8988T (cell line): ENCODE data around the gene KCNK5.
A peak's percentile ranks its signal among the peaks of the same experiment; 100 is the strongest.

Source experiments
- DNase-seq: peaks from one replicate; pipeline ENCODE4 v3.0.0; 2011

Gene KCNK5

DNA sequence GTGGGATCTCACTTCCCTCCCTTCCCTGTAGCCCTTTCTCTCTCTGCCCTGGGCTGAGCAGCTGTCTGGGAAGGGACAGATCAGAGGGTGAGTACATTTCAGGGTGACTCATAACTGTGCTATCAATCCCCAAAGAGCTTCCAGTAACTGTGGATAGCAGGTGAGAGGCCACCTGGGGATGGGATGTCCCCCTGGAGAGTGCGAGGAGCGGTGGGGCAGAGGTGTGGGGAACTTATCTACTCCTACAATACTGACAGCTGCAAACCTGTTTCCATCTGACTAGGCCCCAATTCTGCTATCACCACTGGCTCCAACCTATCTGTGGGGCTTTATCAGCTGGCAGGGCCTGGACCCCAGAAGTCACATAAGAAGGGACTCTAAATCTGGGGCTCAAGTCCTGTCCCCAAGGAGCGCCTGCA lies 32.6 kb downstream of the KCNK5 start:
- DNase-seq = no peak

DNA sequence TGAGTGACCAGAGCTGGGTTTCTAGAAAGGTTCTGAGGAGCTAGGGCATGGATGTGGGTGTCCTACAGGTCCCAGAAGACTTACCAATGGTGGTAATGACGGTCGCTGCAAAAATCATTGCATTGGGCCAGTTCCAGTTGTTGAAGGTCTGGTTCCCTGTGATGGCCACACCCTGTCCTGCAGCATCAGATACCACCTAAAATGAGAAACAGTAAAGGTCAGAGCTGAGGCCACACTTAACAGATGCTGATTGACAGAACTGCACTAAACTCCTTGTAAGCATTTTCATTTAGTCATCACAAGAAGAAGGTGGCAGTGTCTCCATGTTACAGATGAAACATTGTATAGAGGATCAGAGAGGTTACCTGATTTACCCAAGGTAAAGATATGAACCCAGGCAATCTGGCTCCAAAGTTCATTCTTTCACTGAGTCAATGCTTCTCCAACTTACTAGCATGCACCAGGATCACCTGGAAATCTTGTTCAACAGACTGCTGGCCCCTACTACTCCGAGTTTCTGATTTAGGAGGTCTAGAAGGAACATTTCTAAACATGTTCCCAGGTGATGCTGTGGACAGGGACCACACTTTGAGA lies 33.4 kb downstream of the KCNK5 start:
- DNase-seq = no peak

DNA sequence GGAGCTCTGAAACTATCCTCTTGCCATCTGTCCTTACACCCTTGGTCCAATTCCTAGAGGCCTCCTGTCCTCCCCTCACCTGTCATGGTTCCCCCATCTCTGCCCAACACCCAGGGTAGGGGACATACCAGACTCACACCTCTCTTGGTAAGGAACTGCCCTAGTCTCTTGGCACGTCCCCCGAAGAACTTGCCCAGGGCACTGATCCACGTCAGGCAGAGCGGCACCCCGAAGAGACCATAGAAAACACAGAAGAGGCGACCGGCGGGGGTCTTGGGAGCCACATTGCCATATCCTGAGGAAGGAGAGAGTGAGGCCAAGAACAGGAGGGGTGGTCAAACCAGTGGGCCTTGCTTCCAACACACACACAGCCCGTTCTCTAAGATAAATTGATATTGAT lies 34.8 kb downstream of the KCNK5 start:
- DNase-seq = no peak

DNA sequence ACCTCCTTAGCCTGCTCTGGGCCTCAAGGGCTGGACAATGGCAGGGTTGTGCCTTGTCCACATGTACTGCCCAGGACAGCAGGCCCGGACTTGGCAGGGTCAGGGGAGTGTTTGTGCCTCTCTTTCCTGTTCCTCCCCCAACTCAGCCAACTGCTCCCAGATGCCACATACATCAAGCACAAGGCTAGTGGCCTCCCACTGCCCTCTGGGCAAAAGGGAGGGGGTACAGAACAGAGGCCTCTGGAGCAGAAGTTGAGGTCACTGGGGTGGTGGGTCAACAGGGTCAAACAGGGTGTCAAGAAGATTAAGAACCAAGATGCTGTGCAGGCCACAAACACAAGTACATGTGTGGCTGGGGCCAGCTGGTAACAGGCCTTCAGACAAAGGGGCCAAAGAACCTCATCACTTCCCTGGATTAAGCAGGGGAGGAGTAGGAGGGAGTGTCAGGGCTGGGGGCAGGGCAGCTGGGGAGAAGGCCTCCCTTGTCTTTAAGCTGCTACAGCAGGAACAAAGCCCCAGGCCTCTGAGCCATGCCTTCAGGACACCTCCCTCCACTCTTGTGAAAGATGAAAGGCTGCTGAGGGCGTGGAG lies 36.0 kb downstream of the KCNK5 start:
- no peak for DNase-seq

DNA sequence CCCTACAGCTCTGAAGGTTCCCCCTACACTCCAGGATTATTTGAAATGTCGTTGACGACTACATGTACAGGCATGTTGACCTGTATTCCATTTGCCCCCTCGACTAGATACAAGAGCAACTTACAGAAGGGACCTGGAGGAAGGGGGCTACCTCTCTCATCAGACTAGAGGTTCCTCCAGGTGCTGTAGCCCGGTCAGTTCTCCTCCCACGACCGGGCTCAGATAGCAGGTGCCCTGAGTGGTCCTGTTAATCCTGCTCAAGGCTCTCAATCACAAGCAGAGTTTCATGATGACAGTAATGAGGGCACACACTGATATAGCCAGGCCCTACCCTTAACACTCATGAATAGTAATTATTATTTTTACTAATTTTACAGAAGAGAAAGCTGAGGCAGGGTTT lies 36.5 kb downstream of the KCNK5 start:
- DNase-seq = no peak

DNA sequence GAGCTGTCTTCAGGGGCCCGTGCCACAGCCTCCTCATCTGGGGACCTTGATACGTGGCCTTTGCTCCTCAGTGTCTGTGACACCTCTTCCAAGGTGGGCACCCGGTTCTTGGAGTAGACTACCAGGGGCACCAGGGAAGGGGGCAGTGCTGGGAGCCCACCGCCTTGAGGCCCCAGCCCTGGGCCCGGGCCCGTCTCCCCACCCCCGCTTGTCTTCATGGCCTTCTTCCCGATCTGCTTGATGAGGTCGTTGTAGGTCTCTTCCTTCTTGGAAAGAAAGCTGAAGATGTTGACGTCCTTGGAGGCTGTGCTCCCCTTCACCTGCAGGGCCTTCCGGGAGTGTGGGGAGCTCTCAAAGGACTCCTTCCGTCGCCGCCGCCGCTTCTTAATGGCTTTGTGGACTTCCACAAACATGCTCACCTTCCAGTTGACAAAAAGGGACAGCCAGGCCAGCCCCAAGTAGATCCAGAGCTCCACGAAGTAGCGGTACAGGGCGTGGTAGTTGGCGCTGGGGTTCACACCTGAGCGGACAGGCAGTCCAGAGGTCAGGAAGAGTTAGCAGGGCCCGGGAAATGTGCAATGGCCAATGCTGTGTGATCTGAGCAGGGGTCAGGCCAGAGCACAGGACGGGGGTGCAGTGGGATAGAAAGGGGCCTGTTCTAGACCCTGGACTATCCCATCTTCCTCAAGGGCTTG lies 37.9 kb downstream of the KCNK5 start:
- DNase-seq = no peak

DNA sequence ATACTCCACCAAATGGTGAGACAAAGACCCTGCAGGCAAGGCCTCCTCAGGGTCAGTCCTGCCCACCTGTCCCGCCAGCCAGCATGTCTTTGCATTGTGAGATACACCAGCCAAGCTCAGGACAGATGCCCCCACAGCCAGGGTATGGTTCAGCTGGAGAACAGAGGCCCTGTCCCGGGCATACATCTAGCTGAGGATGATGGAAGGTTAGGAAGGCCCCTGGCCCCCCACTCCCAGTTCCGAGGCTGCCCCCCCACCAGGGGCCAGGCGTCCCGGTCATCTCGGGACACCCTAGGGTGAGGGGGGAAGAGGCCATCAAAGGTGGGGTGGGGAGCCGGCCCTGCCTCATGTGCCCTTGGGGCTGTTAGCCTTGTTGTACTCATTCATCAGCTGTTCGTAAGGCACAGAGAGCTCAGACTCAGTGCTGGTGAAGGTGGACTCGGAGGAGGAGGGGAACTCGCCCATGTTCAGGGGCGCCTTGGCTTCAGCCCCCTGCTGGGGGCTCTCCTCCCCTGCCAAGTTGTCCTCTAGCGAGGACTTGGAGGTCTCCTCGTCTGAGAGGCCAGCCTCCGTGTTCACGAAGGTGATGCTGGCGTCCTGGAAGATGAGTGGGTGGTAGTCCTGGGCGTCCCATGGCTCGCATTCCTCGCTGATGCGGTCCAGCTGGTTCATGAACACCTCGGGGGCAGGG lies 38.6 kb downstream of the KCNK5 start:
- DNase-seq = no peak

DNA sequence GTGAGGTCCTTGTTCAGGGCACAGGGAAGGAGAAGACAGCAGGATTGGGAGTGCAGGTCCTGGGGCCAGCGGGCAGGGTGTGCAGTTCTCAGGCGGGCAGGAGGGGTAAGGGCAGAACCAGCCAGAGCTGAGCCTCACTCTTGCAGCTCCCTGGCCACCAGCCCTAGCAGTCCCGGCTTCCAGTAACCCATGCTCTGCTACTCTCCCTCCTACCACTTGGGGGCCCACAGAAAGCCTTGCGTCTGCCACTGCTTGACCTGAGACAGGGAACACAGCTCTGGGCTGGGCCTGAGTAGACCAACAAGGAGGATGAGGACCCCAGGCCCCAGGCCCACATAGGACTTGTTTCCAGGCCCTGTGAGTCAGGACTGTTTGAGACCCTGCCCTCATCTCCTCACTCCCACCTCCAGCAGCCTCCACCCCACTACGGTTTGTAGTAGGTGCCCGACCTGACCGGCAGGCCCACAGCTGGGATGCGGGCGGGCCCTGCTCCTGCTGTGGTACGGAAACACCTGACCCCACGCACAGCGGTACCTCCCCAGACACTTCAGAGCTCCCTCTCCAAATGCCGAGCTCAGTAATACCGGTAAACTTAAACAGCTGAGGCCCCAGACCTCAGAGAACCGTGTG lies 39.2 kb downstream of the KCNK5 start:
- DNase-seq = peak; percentile 42

DNA sequence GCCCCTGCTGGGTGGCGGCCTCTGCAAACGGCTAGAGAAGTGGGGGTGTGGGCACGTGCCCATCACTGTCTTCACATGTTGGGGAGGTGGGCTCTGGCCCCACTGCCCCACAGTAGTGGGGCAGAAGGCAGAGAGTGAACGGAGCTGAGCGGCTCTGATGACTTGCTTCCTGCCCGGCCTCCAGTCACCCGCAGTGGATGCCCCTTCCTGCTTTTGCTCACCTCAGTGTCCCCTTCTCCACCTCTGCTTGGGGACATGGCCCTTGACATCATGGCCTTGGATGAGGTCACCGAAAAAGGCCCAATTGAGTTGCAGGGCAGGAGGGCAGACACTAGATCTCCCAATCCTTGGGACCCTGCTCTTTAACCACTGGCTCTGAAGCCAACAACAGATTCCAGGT lies 40.1 kb downstream of the KCNK5 start:
- DNase-seq = no peak

DNA sequence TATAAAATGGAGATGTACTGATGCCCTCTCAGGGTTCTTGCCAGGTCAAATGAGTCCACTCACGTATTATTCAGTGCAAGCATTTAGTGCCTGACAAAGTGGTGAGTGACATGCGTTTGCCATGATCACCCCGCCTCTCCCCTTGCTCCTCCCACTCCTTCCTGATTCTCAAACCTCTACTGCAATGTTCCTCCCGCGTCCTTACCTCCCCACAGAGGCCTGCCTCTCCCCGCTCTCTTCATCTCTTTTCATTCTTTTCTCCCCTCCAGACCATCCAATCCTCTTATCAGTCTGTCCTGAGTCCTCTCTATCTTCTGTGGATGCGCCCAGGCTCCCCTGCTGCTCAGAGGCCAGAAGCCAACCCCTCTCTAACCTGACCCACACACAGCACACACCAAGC lies 40.7 kb downstream of the KCNK5 start:
- no peak for DNase-seq

DNA sequence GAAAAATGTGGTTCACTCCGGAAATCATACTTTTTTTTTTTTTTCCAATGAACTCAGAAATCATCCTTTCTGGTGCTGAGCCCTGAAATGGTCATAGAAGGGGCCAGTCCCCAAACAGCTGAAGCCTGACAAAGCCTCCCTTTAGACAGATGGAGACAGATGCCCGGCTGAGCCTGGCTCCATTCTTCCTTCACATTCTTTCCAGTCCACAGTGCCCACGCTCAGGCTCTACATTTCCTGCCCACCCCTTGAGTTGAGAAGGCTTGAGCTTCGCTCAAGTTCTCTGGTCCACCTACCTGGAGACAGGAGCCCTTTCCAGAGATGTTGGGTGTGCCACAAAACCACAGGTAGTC lies 41.2 kb downstream of the KCNK5 start:
- DNase-seq = no peak

DNA sequence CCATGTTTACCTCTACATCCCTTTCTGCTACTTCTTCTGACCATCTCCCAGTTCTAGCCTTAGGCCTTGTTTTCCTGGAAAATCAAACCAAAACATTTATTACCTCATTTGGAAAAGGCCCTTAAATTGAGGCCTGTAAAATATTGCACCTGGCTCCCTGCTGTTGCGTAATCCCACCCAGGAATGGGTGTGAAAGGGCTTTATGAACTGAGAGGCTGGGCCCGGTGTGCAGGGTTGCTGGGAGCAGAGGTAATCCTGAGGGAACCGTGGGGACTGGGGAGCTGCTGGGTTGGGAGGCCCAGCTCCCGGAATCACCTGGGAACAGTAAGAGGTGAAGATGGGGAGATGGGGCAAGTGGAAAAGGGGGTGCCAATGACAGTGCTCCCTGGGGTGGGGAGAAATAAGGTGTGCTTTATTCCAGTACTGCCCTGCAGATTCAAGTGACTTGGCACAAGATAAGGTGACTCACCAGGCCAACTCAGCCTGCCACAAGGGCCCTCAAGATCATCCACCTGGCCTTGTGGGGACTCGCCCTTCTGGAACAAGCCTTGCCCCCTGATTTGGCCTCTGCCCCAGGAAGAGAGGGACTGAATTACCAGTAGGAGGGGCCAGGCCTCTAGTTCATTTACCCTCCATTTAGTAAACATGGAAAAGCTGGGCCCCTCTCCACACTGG lies 44.2 kb downstream of the KCNK5 start:
- DNase-seq = no peak

DNA sequence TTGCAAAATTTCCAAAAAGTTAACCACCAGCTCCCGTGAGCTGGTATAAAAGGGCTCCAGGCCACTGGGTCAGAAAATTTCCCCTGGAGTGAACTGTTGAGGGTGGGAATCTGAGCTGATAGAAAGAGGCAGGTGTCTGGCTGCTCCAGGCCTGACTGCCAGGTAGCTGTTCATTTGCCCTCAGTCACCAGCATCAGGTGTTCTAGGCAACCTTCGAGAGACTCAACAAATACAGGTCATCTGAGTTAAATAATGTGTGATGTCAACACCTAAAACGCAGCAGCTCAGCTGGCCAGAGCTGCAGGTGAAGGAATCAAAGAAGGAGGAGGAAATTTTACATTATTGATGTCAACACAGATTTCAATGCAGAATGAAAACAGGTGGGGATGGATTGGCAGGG lies 46.7 kb downstream of the KCNK5 start:
- DNase-seq = no peak

DNA sequence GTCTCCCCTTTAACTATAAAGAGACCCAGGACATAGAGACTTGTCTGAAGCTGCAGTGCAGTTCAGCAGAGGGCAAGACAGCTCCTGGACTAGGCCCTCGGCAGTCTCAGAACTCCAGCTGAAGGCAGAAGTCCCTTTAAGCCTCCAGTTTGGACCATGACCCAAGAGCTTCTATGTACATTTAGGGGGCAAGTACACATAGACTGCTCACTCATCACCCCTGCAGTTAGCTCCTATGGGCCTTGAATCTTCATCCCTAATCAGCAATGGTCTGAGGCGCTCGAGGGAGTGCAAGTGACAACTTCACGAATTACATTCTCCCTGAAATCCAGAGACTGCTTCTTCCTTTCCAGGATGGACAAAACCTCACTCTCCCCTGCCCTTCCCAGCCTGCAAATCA lies 47.4 kb downstream of the KCNK5 start:
- DNase-seq = no peak

DNA sequence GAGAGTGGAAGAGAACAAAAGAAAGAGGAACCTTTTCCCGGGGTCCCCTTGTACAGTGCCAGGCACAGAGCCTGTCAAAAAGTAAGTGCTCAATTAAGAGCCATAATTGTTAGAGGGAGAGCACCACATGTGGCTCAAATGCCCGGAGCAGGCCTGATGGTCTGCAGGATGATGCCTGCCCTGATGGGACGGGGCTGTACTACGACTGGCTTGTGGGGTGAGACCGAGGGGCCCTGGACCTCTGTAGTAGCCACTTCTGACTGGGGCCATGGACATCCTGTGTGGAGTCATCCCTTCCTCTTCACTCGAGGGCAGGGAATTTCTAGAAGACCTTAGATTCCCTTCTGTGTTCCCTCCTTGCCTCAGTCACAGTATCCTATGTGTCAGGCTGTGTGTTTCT lies 47.9 kb downstream of the KCNK5 start:
- no peak for DNase-seq

DNA sequence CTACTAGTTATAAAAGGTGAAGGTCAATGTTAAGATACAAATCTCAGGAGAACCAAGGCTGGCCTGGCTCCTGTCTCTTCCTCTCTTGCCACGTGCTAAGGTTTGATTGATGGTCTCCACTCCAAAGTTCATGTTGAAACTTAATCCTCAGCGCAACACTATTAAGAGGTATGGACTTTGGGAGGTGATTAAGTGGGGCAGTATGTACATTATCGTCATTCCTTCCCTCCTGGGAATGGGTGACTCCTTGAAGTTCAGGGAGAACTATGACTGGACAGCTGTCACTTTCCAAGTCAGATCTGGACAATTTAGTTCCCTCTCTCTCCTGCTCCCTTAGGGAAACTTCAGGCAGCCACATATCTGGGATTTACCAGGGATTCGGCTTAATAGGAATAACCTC lies 50.5 kb downstream of the KCNK5 start:
- DNase-seq = no peak

DNA sequence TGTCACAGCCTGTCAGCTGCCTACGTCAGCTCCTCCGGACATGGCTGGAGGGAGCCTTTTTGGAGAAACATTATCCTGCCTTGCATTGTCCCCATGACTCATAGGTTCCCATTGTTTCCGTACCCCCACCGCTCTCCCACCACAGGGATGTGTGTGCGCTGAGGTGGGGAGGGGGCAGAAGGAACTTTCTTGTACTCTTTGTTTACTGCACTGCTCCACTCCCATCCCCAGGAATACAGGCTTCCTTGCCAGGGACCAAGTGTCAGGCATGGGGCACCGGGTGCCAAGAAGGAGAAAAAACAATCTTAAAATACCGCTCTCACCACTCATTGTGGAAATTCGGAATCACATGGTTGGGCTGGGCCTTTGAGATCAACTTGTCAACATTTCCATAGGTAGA lies 51.0 kb downstream of the KCNK5 start:
- DNase-seq = no peak

DNA sequence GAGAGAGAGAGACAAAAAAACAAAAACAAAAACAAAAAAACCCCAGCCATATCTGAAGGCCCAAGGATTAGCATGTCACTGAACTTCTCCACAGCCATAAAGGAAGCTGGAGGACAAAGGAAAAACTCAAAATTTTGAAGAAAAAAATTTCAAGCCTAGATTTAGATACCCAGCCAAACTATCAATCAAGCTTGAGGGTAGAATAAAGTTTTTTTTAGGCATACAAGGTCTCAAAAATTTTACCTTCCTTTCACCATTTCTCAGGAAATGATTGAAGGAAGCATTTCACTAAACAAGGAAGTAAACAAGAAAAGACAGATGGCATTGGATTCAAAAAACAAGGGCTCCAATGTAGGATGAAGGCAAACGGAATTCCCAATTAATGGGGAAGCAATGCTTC lies 52.1 kb downstream of the KCNK5 start:
- DNase-seq = no peak

DNA sequence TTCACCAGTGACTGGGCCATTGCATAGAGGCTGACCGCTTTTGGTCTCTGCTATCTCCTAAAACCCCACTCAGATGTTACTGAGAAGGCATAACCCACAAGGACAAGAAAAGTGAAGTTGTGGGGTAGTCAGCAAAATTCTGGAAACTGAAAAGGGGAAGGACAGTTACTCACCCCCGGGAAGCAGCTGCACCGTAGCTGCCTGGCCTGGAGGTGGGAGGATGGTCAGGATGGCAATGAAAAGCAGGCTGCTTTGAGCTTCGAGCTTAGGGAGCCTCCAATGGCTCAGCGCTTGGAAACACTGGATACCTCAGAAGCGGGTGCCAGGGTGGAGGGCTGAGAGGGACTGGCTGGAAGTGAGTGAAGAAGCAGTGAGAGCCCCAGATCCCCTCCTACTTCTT lies 56.0 kb downstream of the KCNK5 start:
- no peak for DNase-seq

DNA sequence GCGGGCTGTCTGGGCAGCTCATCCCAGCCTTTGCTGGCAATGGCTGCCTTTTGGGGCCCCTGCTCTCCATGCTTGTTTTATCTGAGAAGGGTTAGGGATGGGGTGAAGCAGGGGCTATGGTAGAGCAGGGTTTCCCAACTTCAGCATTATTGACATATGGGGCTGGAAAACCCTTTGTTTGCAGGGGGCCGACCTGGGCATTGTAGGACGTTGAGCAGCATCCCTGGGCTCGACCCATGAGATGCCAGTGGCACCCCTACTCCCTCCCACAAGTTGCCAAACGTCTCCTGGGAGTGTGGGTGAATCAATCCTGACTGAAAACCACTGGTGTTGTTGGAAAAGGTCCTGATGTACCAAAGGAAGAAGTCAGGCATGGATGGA lies 56.9 kb downstream of the KCNK5 start:
- DNase-seq = no peak

DNA sequence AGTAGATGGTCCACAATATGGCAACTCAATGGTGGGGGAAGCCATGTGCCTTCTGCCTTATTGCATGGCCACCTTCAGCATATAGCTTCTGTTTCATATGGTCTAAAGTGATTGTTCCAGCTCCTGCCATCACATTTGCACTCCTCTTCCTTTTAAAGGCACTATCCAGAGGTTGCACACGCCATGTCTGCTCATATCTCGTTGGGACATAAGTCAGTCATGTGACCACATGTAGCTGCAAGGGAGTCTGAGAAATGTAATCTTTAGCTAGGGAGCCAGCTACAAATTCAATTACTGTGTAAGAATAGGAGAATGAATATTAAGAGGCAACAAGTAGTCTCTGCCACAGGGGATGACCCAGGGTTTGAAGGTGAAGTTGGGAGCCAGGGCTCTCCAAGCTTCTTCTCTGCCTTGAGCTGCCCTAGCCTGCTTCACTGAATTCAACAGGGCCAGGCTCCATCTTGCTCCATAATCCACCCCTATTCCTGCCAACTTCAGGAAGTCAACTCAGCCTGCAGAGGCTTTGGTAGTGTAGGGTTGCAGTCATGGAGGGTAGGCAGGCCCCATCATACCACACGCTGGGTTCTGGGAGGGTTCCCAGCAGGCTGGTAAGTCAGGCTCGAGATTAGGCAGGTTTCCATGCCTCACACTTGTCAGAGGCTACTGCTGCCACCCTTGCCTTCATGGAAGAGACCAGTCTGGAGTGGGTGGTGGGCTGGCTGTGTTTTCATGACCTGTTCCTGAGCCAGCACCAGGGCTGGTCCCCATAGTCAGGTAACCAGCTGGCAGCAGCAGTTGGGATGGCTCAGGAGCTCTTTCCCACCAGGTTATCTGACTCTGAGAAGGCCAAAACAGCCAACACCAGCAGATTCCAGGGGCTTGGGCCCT lies 57.5 kb downstream of the KCNK5 start:
- no peak for DNase-seq

DNA sequence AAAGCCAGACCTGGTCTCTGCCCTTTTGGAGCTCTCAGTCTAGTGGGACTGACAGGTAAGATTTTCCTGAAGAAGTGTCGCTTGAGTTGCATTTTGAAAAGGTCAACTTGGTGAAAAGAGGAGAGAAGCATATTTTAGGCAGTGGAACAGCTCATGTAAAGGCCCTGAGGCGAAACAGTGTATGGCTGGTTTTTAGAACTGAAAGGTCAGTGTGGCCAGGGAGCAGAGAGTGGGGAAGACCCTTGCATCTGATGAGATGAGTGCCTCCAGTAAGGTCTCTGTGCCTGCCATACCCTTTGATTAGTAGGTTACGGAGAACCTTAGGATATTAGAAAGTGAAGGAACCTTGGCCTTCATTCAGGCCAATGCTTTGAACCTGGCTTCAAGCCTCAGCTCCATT lies 58.4 kb downstream of the KCNK5 start:
- no peak for DNase-seq
